MM.1S (cell line): Measurements from ENCODE around the gene FRS3.

ENCODE experiments used
- DNase-seq: peaks from one replicate; pipeline ENCODE4 v3.0.0-alpha.2; 2015
- H2AFZ ChIP-seq: fragments of 300-600 bp; sonication (generic); 2 replicates; pipeline ENCODE4 v1.6.0; 2016; ENCODE audit warnings: antibody characterized with exemption, low read length
- H3F3A ChIP-seq: fragments of 300-600 bp; sonication (generic); 2 replicates; pipeline ENCODE4 v1.6.1; 2016; ENCODE audit warnings: mild to moderate bottlenecking, antibody characterized with exemption, low read length, moderate library complexity, mixed read lengths; ENCODE audit not compliant: insufficient read depth
- H3K27ac ChIP-seq: fragments of 300-600 bp; sonication (generic); 2 replicates; pipeline ENCODE4 v1.5.1; 2016; ENCODE audit warnings: mild to moderate bottlenecking, low read length
- H3K27me3 ChIP-seq: fragments of 300-600 bp; sonication (generic); replicated peaks from 2 replicates; pipeline ENCODE4 v1.6.0; 2016; ENCODE audit warnings: low read length; ENCODE audit not compliant: insufficient read depth
- H3K36me3 ChIP-seq: fragments of 300-600 bp; sonication (generic); replicated peaks from 2 replicates; pipeline ENCODE4 v1.6.1; 2016; ENCODE audit warnings: mild to moderate bottlenecking, low read length, mixed read lengths; ENCODE audit not compliant: insufficient read depth
- H3K4me1 ChIP-seq: fragments of 300-600 bp; sonication (generic); 2 replicates; pipeline ENCODE4 v1.6.1; 2016; ENCODE audit warnings: low read length, mixed read lengths
- H3K4me2 ChIP-seq: fragments of 300-600 bp; sonication (generic); 2 replicates; pipeline ENCODE4 v1.6.0; 2016; ENCODE audit warnings: low read depth, low read length
- H3K4me3 ChIP-seq: fragments of 300-600 bp; sonication (generic); 2 replicates; pipeline ENCODE4 v1.5.1; 2016; ENCODE audit warnings: low read length, mixed read lengths
- H3K79me2 ChIP-seq: fragments of 300-600 bp; sonication (generic); 2 replicates; pipeline ENCODE4 v1.6.1; 2016; ENCODE audit warnings: mixed run types, low read length, mixed read lengths
- H3K9ac ChIP-seq: fragments of 300-600 bp; sonication (generic); 2 replicates; pipeline ENCODE4 v1.6.1; 2016; ENCODE audit warnings: low read length, mixed read lengths
- H3K9me2 ChIP-seq: fragments of 300-600 bp; sonication (generic); replicated peaks from 2 replicates; pipeline ENCODE4 v1.6.1; 2016; ENCODE audit warnings: mild to moderate bottlenecking, low read length, mixed read lengths; ENCODE audit not compliant: insufficient read depth
- H3K9me3 ChIP-seq: fragments of 300-600 bp; sonication (generic); replicated peaks from 2 replicates; pipeline ENCODE4 v1.6.1; 2016; ENCODE audit warnings: mild to moderate bottlenecking, low read length, mixed read lengths; ENCODE audit not compliant: insufficient read depth
- H4K20me1 ChIP-seq: fragments of 300-600 bp; sonication (generic); 2 replicates; pipeline ENCODE4 v1.6.1; 2016; ENCODE audit warnings: mild to moderate bottlenecking, low read length, moderate library complexity, mixed read lengths; ENCODE audit not compliant: insufficient read depth
- EZH2 ChIP-seq: fragments of 300-600 bp; sonication (generic); optimal IDR thresholded peaks from 2 replicates; pipeline ENCODE3; 2017; ENCODE audit warnings: low read depth, mild to moderate bottlenecking, antibody characterized with exemption, low read length, mixed read lengths
- EZH2phosphoT487 ChIP-seq: fragments of 300-600 bp; sonication (generic); IDR thresholded peaks from 2 replicates; pipeline ENCODE4 v1.6.1; 2018; ENCODE audit warnings: antibody characterized with exemption, low read length
- TF ChIP-seq, protein P1 (sequence below): fragments of 300-600 bp; sonication (generic); IDR thresholded peaks from 2 replicates; pipeline ENCODE4 v1.5.1; 2016; ENCODE audit warnings: antibody characterized with exemption, low read length, mixed read lengths

Gene FRS3

DNA sequence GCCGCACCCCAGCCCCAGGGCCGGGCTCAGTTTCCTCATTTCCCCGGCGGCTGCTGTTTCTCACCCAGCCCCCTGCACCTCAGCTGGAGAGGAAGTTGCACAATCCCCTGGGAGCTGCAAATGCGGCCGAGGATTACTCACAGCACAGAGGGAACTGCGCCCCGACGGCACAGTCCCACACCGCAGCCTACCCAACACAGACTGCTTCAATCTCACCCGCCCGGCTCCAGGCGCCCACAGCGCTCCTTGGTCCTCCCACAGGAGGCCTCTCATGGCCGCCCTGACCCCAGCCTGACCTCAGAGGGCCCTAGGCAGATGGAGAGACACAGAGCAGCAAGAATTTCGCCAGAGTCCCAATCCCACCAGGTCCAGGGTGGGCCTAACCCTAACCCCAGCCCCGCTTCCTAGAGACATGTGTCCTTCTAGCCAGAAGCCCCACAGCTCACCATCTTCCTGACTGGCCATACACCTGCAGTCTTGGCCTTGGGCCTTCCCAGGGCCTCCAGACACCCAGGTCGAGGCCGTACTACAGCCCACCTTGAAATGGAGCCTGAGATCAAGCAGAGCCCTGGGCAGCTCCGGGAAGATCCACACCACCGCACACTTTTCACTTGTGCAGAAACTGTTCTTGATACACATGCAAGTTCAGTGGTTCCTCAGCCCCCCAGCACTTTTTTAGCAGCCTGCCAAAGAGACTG is 56.0 kb downstream of the FRS3 start:
- no peak for TF ChIP-seq EZH2phosphoT487
- no peak for TF ChIP-seq EZH2
- TF ChIP-seq, protein P1, sequence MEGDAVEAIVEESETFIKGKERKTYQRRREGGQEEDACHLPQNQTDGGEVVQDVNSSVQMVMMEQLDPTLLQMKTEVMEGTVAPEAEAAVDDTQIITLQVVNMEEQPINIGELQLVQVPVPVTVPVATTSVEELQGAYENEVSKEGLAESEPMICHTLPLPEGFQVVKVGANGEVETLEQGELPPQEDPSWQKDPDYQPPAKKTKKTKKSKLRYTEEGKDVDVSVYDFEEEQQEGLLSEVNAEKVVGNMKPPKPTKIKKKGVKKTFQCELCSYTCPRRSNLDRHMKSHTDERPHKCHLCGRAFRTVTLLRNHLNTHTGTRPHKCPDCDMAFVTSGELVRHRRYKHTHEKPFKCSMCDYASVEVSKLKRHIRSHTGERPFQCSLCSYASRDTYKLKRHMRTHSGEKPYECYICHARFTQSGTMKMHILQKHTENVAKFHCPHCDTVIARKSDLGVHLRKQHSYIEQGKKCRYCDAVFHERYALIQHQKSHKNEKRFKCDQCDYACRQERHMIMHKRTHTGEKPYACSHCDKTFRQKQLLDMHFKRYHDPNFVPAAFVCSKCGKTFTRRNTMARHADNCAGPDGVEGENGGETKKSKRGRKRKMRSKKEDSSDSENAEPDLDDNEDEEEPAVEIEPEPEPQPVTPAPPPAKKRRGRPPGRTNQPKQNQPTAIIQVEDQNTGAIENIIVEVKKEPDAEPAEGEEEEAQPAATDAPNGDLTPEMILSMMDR = no peak

DNA sequence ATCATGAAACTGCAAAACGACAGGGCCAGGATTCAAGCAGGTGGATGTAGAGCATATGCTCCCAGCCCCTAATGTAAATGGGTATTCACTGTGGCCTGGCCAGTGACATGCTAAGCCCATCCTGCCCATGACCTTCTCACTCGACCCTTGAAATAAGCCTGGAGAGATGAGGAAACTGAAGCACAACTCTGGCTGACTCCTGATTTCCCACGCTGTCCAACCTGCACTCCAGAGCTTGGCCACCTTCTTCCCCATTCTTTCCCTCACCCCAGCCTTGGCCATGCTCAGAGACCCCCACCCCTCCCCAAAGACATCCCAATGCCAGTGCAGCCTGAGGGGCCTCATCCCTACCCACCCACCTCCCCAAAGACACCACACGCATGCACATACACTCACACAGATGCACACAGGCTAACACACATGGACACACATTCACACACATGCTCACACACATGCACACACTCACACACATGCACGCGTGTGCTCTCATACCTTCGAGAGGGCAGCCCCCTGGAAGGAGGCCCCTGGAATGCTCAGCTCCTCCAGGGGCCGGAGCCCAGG is 56.7 kb downstream of the FRS3 start:
- Histone ChIP-seq H3K27ac (no peak overlapping the region), H3K36me3 (no peaks in the 10 kb centered on the region), H2AFZ (no peak overlapping the region), H3K27me3 (no peaks in the 10 kb centered on the region), H3K9ac (no peak overlapping the region), H3K9me2 (no peaks in the 10 kb centered on the region), H3K79me2 (peaks cover 12% of the 10 kb centered on the region; the same call in 1 of the 2 replicates), H3K9me3 (no peaks in the 10 kb centered on the region), H3F3A (no peaks in the 10 kb centered on the region), H3K4me1 (no peaks in the 10 kb centered on the region), H3K4me2 (no peak overlapping the region), H3K4me3 (no peak overlapping the region), H4K20me1 (no peaks in the 10 kb centered on the region)
- TF ChIP-seq EZH2 = no peak
- TF ChIP-seq, protein P1 = no peak
- no peak for TF ChIP-seq EZH2phosphoT487
- no peak for DNase-seq

More for the DNA sequence above, 56.0 kb downstream of the FRS3 start:
- H3F3A ChIP-seq = no peaks in the 10 kb centered on the region
- no peak overlapping the region for H2AFZ ChIP-seq
- peaks cover 12% of the 10 kb centered on the region; the same call in 1 of the 2 replicates for H3K79me2 ChIP-seq
- no peak for DNase-seq
- H3K9me3 ChIP-seq = no peaks in the 10 kb centered on the region
- H3K9ac ChIP-seq = no peak overlapping the region
- no peaks in the 10 kb centered on the region for H3K9me2 ChIP-seq
- no peaks in the 10 kb centered on the region for H3K4me1 ChIP-seq
- no peaks in the 10 kb centered on the region for H4K20me1 ChIP-seq
- no peaks in the 10 kb centered on the region for H3K27me3 ChIP-seq
- no peak overlapping the region for H3K4me2 ChIP-seq
- no peaks in the 10 kb centered on the region for H3K36me3 ChIP-seq
- no peak overlapping the region for H3K4me3 ChIP-seq
- no peak overlapping the region for H3K27ac ChIP-seq

DNA sequence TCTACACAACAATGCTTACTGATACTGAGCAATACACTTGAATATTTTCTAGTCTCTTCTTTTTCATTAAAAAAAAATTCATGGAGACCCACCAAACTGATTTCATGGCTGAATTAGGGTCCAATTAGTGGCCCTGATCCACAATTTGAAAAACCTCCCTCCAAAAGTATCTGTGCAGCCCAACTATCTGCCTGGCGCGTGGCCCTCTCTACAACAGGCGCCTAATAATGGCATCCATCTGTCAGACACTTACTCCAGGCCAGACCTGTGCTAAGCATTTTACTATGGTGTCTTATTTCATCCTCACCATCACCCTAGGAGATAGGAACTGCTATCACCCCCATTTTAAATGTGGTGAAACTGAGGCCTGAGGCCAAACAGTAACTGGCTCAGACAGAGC is 58.3 kb downstream of the FRS3 start:
- Histone ChIP-seq H3K9me3 (no peaks in the 10 kb centered on the region), H3F3A (no peaks in the 10 kb centered on the region), H3K4me1 (peaks cover 15% of the 10 kb centered on the region), H3K9me2 (no peaks in the 10 kb centered on the region), H3K79me2 (0 out of 2 replicates have a peak, but pooled peaks cover 7% of the 10 kb centered on the region), H3K36me3 (no peaks in the 10 kb centered on the region), H4K20me1 (no peaks in the 10 kb centered on the region), H3K4me3 (no peak overlapping the region), H3K27me3 (no peaks in the 10 kb centered on the region), H3K4me2 (no peak overlapping the region), H3K27ac (no peak overlapping the region), H3K9ac (no peak overlapping the region), H2AFZ (no peak overlapping the region)
- TF ChIP-seq EZH2 (no peak), EZH2phosphoT487 (no peak)
- TF ChIP-seq, protein P1 = no peak
- DNase-seq = no peak
